ENCODE results near the gene MUTYH.

GRCh38 chr1:45299296-45299695 lies 40.9 kb downstream of the MUTYH start:
- TF ChIP-seq CTCF (IDR thresholded peaks at IDR 0.05): no peak
- TF ChIP-seq EP300 (IDR thresholded peaks at IDR 0.05): no peak
